ENCODE data around the gene ZC3H13.
"Not testable (repeated sequence)": the region's sequence is repeated elsewhere in the genome, so short reads cannot be mapped to it uniquely, and the experiment has no call there.

GRCh38 chr13:45981127-45981526, 71.4 kb downstream of the ZC3H13 start:
- TF ChIP-seq CTCF (IDR thresholded peaks at IDR 0.05); EZH2 (IDR thresholded peaks at IDR 0.05; ENCODE audit: borderline replicate concordance, insufficient read depth, low read depth, low read length, poor library complexity, severe bottlenecking): not testable (repeated sequence)

Measured in B cell (primary cell).